ENCODE measurements around the gene BPIFB3.

DNA sequence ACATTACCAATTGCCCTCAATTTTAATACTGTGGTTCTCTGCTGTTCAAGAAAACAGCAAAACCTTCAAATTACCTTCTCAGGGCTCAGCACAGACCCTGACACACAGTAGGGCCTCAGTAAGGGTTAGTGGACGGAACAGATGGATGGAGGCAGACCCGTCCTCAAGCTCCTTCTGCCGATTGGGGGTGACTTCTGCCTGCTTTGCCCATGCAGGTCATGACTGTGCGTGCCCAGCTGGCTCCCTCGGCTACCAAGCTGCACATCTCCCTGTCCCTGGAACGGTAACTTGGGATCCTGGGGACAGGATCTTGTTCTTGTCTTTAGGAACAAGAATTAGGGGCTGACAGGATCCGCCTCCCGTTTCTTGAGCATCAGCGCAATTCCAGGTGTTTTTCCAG, 16.0 kb downstream of the BPIFB3 start:
- no peak for TF ChIP-seq CTCF (IDR thresholded peaks at IDR 0.05)
- no peak for TF ChIP-seq POLR2A (IDR thresholded peaks at IDR 0.05)
